ENCODE measurements around the gene ZNF780A. TPM values are rescaled to one million over a fixed set of nuclear protein-coding genes. Genes with fewer than 3 reads are reported as not detected.

ZNF780A gene
- total and polyA plus RNA-seq, 2 experiments from 2014 or later = 12.3 to 15.0 TPM

- ATAC-seq (no peak), DNase-seq (ENCODE audit: low spot score) (no peak)
- Histone ChIP-seq H3K79me2 (replicated peaks; ENCODE audit: insufficient read depth) (peaks cover 42% of the 10 kb centered on the region), H3K4me3 (peak overlapping the region; percentile 92), H3K4me2 (peak overlapping the region; percentile 78), H3K27ac (ENCODE audit: low read depth) (no peak overlapping the region), H3K9me2 (ENCODE audit: insufficient read depth) (no peaks in the 10 kb centered on the region), H3K27me3 (ENCODE audit: insufficient read depth) (no peaks in the 10 kb centered on the region), H3K4me1 (ENCODE audit: insufficient read depth) (peaks cover 14% of the 10 kb centered on the region), H3F3A (replicated peaks; ENCODE audit: low read depth) (no peaks in the 10 kb centered on the region), H4K20me1 (replicated peaks; ENCODE audit: insufficient read depth) (no peaks in the 10 kb centered on the region), H3K36me3 (ENCODE audit: insufficient read depth) (no peaks in the 10 kb centered on the region), H2AFZ (no peak overlapping the region)
- no peak overlapping the region for H3K27ac Mint-ChIP-seq
- H3K4me1 Mint-ChIP-seq = peaks cover 15% of the 10 kb centered on the region
- TF ChIP-seq JUNB (IDR thresholded peaks at IDR 0.05; ENCODE audit: unreplicated experiment) (no peak), CREB1 (CRISPR knock-in tag; IDR thresholded peaks at IDR 0.05; ENCODE audit: low read depth) (no peak), NANOG (IDR thresholded peaks at IDR 0.05; ENCODE audit: borderline replicate concordance) (no peak), ZNF331 (CRISPR knock-in tag; IDR thresholded peaks at IDR 0.05; ENCODE audit: low read depth) (no peak), STAT1 (IDR thresholded peaks at IDR 0.05; ENCODE audit: unreplicated experiment) (no peak), EZH2 (IDR thresholded peaks at IDR 0.05; ENCODE audit: low read depth, unreplicated experiment) (no peak)
- TF ChIP-seq, protein P1, sequence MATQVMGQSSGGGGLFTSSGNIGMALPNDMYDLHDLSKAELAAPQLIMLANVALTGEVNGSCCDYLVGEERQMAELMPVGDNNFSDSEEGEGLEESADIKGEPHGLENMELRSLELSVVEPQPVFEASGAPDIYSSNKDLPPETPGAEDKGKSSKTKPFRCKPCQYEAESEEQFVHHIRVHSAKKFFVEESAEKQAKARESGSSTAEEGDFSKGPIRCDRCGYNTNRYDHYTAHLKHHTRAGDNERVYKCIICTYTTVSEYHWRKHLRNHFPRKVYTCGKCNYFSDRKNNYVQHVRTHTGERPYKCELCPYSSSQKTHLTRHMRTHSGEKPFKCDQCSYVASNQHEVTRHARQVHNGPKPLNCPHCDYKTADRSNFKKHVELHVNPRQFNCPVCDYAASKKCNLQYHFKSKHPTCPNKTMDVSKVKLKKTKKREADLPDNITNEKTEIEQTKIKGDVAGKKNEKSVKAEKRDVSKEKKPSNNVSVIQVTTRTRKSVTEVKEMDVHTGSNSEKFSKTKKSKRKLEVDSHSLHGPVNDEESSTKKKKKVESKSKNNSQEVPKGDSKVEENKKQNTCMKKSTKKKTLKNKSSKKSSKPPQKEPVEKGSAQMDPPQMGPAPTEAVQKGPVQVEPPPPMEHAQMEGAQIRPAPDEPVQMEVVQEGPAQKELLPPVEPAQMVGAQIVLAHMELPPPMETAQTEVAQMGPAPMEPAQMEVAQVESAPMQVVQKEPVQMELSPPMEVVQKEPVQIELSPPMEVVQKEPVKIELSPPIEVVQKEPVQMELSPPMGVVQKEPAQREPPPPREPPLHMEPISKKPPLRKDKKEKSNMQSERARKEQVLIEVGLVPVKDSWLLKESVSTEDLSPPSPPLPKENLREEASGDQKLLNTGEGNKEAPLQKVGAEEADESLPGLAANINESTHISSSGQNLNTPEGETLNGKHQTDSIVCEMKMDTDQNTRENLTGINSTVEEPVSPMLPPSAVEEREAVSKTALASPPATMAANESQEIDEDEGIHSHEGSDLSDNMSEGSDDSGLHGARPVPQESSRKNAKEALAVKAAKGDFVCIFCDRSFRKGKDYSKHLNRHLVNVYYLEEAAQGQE (IDR thresholded peaks at IDR 0.05; ENCODE audit: unreplicated experiment) = no peak
- TF ChIP-seq, protein P2, sequence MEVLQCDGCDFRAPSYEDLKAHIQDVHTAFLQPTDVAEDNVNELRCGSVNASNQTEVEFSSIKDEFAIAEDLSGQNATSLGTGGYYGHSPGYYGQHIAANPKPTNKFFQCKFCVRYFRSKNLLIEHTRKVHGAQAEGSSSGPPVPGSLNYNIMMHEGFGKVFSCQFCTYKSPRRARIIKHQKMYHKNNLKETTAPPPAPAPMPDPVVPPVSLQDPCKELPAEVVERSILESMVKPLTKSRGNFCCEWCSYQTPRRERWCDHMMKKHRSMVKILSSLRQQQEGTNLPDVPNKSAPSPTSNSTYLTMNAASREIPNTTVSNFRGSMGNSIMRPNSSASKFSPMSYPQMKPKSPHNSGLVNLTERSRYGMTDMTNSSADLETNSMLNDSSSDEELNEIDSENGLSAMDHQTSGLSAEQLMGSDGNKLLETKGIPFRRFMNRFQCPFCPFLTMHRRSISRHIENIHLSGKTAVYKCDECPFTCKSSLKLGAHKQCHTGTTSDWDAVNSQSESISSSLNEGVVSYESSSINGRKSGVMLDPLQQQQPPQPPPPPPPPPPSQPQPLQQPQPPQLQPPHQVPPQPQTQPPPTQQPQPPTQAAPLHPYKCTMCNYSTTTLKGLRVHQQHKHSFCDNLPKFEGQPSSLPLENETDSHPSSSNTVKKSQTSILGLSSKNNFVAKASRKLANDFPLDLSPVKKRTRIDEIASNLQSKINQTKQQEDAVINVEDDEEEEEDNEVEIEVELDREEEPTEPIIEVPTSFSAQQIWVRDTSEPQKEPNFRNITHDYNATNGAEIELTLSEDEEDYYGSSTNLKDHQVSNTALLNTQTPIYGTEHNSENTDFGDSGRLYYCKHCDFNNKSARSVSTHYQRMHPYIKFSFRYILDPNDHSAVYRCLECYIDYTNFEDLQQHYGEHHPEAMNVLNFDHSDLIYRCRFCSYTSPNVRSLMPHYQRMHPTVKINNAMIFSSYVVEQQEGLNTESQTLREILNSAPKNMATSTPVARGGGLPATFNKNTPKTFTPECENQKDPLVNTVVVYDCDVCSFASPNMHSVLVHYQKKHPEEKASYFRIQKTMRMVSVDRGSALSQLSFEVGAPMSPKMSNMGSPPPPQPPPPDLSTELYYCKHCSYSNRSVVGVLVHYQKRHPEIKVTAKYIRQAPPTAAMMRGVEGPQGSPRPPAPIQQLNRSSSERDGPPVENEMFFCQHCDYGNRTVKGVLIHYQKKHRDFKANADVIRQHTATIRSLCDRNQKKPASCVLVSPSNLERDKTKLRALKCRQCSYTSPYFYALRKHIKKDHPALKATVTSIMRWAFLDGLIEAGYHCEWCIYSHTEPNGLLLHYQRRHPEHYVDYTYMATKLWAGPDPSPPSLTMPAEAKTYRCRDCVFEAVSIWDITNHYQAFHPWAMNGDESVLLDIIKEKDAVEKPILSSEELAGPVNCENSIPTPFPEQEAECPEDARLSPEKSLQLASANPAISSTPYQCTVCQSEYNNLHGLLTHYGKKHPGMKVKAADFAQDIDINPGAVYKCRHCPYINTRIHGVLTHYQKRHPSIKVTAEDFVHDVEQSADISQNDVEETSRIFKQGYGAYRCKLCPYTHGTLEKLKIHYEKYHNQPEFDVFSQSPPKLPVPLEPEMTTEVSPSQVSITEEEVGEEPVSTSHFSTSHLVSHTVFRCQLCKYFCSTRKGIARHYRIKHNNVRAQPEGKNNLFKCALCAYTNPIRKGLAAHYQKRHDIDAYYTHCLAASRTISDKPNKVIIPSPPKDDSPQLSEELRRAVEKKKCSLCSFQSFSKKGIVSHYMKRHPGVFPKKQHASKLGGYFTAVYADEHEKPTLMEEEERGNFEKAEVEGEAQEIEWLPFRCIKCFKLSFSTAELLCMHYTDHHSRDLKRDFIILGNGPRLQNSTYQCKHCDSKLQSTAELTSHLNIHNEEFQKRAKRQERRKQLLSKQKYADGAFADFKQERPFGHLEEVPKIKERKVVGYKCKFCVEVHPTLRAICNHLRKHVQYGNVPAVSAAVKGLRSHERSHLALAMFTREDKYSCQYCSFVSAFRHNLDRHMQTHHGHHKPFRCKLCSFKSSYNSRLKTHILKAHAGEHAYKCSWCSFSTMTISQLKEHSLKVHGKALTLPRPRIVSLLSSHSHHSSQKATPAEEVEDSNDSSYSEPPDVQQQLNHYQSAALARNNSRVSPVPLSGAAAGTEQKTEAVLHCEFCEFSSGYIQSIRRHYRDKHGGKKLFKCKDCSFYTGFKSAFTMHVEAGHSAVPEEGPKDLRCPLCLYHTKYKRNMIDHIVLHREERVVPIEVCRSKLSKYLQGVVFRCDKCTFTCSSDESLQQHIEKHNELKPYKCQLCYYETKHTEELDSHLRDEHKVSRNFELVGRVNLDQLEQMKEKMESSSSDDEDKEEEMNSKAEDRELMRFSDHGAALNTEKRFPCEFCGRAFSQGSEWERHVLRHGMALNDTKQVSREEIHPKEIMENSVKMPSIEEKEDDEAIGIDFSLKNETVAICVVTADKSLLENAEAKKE (CRISPR knock-in tag; IDR thresholded peaks at IDR 0.05) = no peak
- H3K4me3 Mint-ChIP-seq = peak overlapping the region; percentile 100
- peaks cover 9% of the 10 kb centered on the region; the same call in 2 of the 3 replicates for H3K36me3 Mint-ChIP-seq (ENCODE audit: low read depth)
- peaks cover 6% of the 10 kb centered on the region for H3K27me3 Mint-ChIP-seq (ENCODE audit: insufficient read depth, low read depth, poor library complexity)
- no peaks in the 10 kb centered on the region for H3K9me3 Mint-ChIP-seq
Observed at GRCh38 chr19:40089462-40089861, 1.3 kb downstream of the ZNF780A start.
